ENCODE data around the gene SUN5.

GRCh38 chr20:33034115-33034514, 29.9 kb upstream of the SUN5 start:
- TF ChIP-seq POLR2AphosphoS5 (IDR thresholded peaks at IDR 0.05; ENCODE audit: borderline replicate concordance, low read depth, low read length) = no peak
- no peak for TF ChIP-seq EZH2 (IDR thresholded peaks at IDR 0.05)

Measured in SK-N-MC (cell line).